Measurements from ENCODE around the gene SUFU. TPM values are rescaled to one million over a fixed set of nuclear protein-coding genes. Genes with fewer than 3 reads are reported as not detected.

Gene SUFU
- total and polyA plus RNA-seq, 2 experiments from 2014 or later: 10.9 to 18.2 TPM

Small RNA genes lying within 50 kb of the gene (small RNA-seq; reads per million reads assigned to genes)
- not detected for gene RNU6-43P

Other genes with a start within 250 kb of the SUFU start
- gene NFKB2, start 108.3 kb upstream of the SUFU start, total RNA-seq: 13.0 and 23.2 TPM in 2 replicates
- 27.4 and 29.6 TPM in 2 replicates for gene NFKB2, start 108.3 kb upstream of the SUFU start, polyA plus RNA-seq
- gene PSD, start 85.2 kb upstream of the SUFU start, total RNA-seq: 9.9 and 13.1 TPM in 2 replicates
- gene PSD, start 85.2 kb upstream of the SUFU start, polyA plus RNA-seq: 20.1 and 21.5 TPM in 2 replicates
- gene FBXL15, start 83.1 kb upstream of the SUFU start, total RNA-seq: 16.3 and 25.0 TPM in 2 replicates
- gene FBXL15, start 83.1 kb upstream of the SUFU start, polyA plus RNA-seq: 42.3 and 47.4 TPM in 2 replicates
- 37.9 and 45.4 TPM in 2 replicates for gene CUEDC2, start 71.4 kb upstream of the SUFU start, total RNA-seq
- 77.9 and 79.9 TPM in 2 replicates for gene CUEDC2, start 71.4 kb upstream of the SUFU start, polyA plus RNA-seq
- 5.6 and 7.7 TPM in 2 replicates for gene C10orf95, start 52.4 kb upstream of the SUFU start, total RNA-seq
- 5.2 and 8.3 TPM in 2 replicates for gene C10orf95, start 52.4 kb upstream of the SUFU start, polyA plus RNA-seq
- 84.1 and 90.7 TPM in 2 replicates for gene ACTR1A, start 1.3 kb upstream of the SUFU start, total RNA-seq
- 80.5 and 86.7 TPM in 2 replicates for gene ACTR1A, start 1.3 kb upstream of the SUFU start, polyA plus RNA-seq
- 41.3 and 53.3 TPM in 2 replicates for gene TRIM8, start 140.5 kb downstream of the SUFU start, total RNA-seq
- 61.2 and 63.4 TPM in 2 replicates for gene TRIM8, start 140.5 kb downstream of the SUFU start, polyA plus RNA-seq
- 6.4 and 9.6 TPM in 2 replicates for gene ARL3, start 210.4 kb downstream of the SUFU start, total RNA-seq
- gene ARL3, start 210.4 kb downstream of the SUFU start, polyA plus RNA-seq: 16.5 and 18.5 TPM in 2 replicates
- 6.2 and 17.5 TPM in 2 replicates for gene SFXN2, start 210.7 kb downstream of the SUFU start, total RNA-seq
- gene SFXN2, start 210.7 kb downstream of the SUFU start, polyA plus RNA-seq: 12.3 and 15.7 TPM in 2 replicates
- 57.1 and 57.8 TPM in 2 replicates for gene WBP1L, start 240.0 kb downstream of the SUFU start, total RNA-seq
- 21.6 and 24.5 TPM in 2 replicates for gene WBP1L, start 240.0 kb downstream of the SUFU start, polyA plus RNA-seq